Endometrium (tissue), 2 donors: ENCODE measurements around the gene CCS.
"Not testable (repeated sequence)": the region's sequence is repeated elsewhere in the genome, so short reads cannot be mapped to it uniquely, and the experiment has no call there.

Experiments used
- FAIRE-seq: peaks from 2 replicates; lab custom pipeline; 2012; peaks lifted over from hg19 to GRCh38; lab: Jason Lieb, UNC
- donor health status: control.
- donor health status: control.

CCS gene

DNA sequence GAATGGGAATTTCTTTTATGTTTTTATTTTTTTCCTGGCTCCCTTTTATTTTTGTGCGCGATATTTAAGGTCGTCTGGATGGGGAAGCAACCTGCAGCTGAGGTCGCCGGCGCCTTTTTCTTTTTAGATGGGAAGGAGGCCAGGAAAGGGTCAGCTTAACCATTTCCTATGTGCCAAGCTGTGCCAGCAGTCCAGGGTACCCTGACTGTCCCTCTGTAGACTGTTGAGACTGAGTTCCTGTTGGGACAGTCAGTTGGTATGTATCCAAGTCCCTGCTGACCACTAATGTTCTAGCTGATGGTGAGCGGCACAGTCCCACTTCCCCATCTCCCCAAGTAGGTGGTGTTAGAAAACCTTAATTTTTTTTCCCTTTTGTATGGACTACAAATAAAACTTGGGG lies 33.9 kb downstream of the CCS start:
- no peak for FAIRE-seq

DNA sequence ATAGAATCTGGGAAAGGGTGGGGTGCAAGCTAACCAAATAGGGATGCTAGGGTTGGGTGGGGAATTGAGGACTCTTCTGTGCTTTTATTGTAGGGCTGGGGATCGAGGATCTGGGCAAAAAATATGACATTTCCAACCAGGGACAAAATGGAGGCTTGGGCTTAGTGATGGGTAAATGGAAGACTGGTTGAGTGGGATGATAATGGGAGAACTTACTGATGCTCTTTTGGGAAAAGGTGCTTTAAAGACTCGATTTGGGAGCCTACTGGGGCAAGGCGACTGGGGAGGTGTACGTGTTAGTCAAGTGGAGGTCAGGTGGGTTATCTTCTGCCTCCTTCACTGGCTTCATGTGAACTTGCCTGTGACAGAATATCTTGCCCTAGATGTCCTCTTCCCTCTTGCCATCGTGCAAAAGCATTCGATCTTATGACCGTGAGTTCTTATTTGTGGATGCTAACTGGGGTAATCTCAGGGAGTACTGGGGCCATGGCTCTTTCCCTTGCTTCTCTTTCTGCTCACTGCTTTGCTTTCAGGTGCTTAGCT lies 35.1 kb downstream of the CCS start:
- no peak for FAIRE-seq

DNA sequence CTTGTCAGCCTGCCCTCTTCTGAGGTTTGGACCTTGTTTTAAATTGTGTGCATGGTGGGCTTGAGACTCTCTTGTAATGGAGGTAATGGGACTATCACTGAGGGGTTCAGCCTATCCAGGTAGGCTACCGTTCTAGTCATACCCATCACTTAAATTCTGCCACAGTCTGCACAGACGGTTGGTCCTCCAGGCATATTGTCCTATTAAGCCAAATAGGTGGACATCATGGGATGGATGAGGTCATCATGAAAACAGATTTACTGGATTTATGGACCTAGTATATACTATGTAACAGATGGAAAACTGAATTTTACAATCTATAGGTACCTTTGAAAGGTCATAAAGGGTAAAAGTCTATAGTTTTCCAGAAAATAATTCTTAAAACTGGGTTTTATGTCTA lies 36.4 kb downstream of the CCS start:
- no peak for FAIRE-seq

DNA sequence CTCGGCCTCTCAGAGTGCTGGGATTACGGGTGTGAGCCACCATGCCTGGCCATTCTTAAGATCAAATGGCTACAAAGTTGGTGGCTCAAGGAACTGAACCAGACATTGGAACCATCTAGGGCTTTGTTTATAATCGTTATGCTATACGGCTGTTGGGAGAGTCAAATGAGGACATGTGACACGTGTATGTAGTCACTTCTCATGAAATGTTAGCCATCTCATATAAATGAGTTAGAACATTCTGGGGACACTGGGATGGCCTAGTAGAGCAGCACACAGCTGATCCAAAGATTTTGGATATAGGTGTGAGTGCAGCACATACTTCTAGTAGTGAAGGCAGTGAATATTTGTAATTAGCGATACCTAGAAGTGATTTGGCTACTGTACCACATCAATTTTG lies 38.9 kb downstream of the CCS start:
- FAIRE-seq = no peak

DNA sequence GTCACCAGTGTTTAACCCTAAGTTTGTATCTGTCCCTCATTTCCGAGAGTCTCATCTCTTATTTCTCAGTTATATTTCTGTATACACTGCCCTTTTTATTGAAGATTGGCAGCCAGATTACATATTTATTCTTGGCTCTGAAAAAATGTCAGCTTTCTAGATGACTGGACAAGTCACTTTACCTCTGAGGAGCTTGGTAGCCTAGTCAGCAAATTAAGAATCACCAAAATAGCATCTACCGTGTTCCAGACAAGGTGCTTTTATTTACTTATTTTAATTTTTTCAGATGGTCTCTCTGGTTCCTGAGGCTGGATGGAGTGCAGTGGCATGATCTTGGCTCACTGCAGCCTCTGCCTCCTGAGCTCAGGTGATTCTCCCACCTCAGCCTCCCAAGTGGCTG lies 40.0 kb downstream of the CCS start:
- no peak for FAIRE-seq

DNA sequence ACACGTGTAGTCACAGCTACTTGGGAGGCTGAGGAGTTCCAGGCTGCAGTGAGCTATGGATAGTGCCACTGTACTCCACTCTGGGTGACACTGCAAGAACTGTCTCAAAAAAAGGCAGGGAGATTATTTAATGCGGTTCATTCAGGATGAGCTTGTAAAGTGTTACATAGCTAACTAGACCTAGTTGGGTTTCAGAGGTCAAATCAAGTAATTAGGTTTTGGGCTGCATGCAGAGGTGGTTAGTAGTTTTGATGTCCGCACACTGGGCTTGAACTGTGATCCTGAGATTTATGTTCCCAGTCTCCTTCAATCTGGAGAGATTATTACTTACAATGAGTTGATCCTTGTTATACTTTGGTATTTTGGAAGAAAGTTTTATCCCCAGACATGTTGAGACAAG lies 43.4 kb downstream of the CCS start:
- no peak for FAIRE-seq

DNA sequence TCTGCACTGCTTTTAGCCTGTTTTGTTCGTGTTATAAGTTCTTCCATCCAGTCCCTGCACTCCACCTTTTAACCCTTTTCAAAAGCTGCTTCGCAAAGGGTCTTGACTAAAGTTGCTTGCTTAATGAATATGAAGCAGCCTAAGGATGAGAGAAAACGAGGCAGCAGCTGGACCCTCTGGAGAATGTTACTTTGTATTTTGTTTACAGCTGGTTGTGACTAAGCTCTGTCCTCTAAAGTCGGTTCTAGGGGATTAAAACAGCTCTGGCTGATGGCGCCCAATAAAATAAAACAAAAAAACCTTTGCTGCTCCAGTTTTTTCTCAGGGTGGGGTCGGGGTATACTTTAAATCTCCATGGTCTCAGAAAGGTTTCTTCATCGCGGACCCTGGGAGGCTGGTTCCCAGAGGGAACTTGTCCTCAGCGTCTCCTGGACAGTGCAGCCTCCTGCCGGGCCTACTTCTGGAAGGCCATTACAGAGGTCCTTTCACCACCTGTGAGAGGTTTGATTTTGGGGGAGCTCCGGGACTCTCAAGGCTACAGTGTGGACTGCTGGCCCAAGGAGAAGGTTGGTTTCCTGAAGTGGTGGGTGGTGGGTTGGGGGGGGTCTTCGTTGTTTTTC lies 44.7 kb downstream of the CCS start:
- no peak for FAIRE-seq

DNA sequence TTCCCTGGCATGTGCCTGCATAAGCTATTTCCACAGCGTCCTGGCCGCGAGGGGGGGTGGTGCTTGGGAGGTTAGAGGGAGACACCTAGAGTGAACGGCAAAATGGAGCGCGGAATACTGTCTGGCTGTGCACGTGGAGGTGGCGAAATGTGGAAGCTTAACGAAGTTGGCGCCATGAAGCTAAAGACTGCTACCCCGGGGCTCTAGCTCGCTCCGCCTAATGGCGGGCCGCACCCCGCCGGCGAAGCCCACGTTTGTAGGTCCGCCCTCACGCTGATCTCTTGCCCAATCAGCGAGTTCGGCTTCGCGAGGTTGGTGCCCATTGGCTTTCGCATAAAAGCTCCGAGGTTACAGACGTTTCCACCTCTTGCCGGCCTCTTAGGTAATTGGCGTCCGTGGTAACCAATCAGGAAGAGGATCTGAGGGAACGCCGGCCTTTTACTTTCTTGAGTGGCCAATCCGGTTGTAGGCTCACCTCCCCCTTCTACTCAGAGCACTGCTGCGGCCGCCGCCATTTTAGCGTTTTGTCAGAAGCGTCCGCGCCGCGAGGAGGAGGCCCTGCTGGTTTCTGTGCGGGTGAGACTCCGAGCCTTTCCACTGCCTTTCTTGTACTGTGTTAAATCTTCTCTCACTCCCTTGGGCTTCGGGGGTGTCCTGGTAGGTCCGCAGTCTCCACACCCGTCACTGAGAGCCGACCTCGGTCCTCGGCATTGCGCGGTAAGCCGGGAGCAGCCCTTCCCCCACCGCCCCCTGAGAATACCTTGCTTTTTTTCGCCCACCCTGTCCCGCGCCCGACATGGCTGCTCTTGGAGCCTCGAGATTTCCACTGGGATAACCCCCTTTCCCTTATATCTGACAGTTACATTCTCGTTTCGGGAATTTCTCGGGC lies 45.4 kb downstream of the CCS start, which contains the start of gene RBM4:
Gene RBM4 (plus strand): TSS at position 527 of the 889 bp plus-strand sequence. CDS start 1,009 bp downstream, outside the sequence.
- FAIRE-seq = peak; percentile 93

DNA sequence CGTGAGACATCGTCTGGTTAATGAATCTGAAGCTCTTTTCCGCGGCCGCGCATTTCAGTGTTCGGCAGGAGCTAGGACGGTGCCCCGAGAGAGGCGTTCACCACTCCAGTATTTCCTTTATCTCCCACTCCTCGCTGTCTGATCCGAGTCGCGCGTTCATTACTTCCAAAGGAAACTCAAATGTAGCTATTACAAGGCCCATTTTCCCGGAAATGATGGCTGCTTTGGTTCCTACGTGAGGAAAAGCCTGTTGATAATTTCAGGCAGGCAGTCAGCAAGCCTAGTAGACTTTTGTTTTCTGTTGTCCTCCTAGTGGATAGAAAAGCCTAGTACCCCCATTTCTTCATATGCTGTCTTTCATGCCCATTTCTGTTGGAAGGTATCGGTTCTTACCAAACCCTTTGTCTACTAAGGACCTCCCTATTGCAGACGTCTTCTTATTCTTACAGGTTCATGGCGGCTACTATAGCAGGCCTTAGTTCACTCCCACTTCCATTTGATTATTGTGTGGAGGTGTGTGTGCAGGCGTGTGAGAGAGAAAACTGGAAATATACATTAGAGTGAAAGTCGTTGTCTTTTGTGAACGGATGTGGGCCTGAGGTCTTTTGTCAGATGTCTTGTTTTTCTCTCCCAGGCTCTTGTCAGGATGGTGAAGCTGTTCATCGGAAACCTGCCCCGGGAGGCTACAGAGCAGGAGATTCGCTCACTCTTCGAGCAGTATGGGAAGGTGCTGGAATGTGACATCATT lies 46.3 kb downstream of the CCS start:
- no peak for FAIRE-seq

DNA sequence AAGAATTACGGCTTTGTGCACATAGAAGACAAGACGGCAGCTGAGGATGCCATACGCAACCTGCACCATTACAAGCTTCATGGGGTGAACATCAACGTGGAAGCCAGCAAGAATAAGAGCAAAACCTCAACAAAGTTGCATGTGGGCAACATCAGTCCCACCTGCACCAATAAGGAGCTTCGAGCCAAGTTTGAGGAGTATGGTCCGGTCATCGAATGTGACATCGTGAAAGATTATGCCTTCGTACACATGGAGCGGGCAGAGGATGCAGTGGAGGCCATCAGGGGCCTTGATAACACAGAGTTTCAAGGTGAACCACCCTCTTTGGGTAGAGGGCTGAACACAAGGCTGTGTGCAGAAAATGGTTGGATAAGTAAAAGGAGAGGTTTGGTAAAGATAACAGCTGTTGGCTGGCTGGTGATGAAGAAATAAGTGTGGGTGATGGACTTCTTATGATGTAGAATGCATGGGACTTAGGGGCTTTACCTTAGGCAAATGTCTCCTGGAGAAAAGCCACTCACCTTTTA lies 46.9 kb downstream of the CCS start:
- FAIRE-seq = not testable (repeated sequence)

DNA sequence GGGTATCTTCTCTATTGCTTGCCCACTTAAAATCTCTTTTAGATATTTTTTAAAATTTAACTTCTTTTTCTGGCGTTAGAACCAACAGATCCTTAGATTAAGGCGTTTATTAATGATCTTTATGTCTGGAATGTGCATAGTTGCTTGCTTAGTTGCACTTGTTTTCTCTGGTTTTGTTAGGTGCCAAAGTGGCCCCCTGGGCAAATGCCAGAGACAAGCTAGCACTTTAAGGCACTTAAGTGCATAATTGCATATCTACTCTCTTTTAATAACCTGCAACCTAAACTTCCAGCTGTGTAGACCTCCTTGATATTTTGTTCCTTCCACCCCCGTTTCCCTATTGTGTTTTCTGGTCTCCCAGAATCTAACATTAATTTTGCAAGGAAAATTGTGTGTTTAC lies 48.8 kb downstream of the CCS start:
- no peak for FAIRE-seq

DNA sequence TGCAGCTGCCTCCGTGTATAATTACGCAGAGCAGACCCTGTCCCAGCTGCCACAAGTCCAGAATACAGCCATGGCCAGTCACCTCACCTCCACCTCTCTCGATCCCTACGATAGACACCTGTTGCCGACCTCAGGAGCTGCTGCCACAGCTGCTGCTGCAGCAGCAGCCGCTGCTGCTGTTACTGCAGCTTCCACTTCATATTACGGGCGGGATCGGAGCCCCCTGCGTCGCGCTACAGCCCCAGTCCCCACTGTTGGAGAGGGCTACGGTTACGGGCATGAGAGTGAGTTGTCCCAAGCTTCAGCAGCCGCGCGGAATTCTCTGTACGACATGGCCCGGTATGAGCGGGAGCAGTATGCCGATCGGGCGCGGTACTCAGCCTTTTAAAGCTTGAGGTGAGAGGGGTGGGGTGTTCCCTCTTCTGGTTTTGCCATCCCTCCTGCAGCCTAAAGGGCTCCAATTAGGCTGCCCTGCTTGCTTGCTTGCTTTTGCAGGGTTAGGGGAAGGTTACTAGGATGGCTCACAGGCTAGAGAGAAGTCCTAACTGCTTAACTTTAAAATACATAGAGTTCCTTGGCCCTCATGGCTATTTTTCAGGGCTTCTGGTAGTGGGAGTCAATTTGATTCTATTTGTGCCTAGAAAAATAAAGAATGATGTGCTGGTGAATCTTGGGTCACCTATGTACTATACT lies 50.9 kb downstream of the CCS start:
- no peak for FAIRE-seq

DNA sequence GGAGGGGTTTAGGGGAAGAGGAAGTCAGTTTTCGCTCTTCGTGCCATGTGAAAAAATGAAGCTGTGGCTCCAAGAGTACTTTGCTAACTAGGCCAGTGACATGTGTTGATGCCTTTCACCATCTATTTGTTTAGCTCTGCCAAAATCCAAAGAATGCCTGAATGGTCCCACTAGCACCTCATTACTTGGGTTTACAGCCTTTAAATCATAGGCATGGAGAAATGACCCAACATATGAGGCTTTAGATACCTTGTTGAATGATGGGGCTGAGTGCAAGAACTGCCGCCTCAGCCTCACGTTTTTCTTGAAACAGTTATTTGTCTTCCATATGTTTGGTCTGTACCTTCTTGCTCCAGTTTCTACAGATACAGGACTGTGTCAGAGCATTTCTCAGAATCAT lies 53.8 kb downstream of the CCS start:
- no peak for FAIRE-seq

DNA sequence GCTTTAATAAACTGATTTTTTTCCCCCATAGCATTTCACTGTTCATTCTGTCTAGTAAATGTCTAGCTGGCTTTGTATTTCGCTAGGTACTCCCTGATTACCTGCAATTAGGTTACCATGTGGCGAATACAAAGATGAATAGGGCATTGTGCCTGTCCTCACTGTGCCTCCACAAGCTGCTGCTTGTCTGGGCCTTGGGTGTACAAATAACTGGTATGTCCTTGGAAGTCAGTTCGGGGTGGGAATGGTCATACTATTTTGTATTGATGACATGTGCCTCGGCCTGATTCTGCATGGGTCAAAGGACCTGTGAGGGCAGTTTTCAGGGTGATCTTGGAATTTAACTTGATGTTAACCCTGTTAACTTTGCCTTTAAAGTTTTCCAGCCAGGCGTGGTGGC lies 56.9 kb downstream of the CCS start:
- FAIRE-seq = no peak

DNA sequence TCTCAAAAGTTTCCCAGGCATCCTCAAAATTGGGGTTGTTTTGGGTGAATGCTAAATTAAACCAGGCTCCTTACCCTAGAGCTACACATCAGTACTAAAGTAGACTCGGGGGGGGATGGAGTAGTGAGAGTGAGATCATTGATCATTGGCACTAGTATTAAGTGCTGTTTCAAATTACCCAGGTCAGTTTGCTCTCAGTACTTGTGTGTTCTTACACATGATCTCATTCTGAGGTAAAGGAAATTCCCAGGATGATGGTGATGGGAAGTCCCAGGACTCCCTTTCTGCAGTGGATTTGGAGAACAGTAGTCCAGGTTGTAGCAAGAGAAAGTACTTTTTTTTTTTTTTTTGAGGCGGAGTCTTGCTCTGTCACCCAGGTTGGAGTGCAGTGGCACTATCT lies 58.0 kb downstream of the CCS start:
- no peak for FAIRE-seq

DNA sequence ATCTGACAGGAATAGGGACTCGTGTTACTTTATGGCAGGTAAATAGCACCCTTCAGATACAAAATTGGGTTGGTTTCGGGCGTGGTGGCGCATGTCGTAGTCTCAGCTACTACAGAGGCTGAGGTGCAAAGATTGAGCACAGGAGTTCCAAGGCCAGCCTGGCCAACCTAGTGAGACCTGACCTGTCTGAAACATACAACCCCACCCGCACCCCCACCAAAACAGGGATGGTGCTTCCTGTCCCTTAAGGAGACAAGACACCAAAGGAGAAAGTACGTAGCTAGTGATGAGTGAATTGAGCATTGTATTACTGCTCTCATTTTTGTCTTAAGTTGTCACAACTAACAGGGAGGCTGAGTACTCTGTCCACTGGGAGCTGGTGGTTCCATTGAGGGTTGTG lies 59.7 kb downstream of the CCS start:
- no peak for FAIRE-seq

DNA sequence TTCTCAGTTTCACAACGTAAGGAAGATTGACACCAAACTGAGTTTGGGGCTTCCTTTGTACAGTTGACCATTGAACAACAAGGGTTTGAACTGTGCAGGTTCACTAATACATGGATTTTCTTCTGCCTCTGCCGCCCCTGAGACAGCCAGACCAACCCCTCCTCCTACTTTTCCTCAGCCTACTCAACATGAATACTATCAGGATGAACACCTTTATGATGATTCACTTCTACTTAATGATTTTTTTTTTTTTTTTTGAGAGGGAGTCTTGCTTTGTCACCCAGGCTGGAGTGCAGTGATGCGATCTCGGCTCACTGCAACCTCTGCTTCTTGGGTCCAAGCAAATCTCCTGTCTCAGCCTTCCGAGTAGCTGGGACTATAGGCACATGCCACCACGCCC lies 60.1 kb downstream of the CCS start:
- FAIRE-seq = no peak
